ENCODE measurements around the gene WNT7A.

Gene WNT7A

DNA sequence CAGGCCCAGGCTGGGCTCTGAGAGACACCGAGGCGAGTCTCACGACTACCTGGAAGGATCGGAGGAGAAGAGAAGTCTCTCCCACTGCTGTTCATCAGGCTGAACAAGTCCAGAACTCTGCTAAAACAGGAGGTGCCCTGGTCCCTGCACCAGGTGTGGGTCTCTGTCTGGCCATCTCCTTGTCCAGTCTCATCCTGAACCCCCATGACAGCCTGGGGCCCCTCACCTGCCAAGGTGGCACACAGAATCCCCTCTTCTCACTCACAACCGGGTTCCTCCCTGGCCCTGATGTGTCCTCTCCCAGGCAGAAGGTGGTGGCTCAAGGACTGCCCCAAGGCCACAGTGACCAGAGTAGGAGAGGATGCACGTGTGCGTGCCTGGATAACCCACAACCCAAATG lies 34.1 kb downstream of the WNT7A start:
- no peak for DNase-seq

DNA sequence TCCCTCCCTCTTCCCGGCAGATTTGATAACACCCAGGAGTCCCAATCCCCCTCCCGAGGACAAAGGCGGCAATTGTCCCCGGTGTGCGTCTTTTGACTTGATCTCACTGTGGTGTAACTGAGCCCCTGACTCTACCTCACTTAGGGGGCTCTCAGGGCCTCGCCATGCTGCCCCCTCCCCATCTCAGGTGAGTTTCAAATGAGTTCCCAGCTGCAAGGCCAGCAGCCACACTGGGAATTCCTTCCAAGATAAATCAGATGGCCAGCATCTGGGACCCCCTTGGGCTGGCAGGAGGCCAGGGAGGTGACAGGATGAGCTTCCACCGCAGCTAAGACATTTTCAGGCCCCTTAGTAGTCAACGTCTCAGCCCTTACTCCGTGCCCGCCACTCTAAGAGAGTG lies 35.0 kb downstream of the WNT7A start:
- DNase-seq = no peak

DNA sequence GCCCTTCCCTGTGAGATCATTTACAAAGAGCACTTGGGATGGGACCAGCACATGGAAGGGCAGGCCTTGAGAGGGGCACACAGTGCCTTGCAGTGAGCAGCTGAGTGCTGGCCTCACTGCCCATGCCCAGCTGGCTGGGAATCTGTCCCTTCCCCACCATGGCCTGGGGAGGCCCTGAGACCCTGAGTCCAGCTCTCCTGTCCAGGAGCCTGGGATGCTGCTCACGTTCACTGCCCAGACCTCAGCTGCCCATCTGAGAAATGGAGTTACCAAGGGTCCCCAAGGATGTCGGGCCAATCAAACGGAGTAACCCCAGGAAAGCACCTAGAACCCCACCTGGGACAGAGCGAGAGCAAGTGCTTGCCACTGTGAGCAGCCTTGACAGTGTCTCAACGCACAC lies 35.6 kb downstream of the WNT7A start:
- DNase-seq = no peak

DNA sequence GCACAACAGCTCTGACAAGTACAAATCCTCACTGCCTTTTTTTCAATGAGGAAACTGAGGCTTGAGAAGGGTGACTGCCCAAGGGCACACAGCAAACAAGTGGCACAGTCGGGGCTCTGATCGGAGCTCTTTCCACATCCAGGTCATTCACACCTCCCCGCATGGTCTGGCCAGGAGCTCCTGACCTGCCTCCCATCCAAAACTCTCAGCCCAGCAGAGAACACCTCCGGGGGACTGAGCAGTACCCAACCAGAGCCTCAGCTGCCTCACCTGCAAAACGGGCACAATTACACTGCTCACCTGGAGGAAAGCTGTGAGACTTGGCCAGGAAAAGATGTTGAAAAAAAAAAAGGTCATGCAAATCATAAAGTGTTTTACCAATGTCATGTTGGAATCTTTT lies 36.5 kb downstream of the WNT7A start:
- DNase-seq = no peak

DNA sequence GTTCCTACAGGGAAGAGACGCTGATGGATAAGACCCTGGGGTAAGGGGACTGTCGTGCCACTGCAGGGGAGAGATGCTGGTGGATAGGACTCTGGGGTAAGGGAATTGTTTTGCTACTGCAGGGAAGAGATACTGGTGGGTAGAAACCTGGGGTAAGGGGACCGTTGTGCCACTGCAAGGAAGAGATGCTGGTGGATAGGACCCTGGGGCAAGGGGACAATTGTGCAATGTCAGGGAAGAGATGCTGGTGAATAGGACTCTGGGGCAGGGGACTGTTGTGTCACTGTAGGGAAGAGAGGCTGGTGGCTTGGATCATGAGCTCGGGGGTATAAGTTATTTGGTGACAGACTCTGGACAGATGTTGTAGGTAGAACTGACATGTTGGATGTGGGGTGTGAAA lies 37.6 kb downstream of the WNT7A start:
- no peak for DNase-seq

DNA sequence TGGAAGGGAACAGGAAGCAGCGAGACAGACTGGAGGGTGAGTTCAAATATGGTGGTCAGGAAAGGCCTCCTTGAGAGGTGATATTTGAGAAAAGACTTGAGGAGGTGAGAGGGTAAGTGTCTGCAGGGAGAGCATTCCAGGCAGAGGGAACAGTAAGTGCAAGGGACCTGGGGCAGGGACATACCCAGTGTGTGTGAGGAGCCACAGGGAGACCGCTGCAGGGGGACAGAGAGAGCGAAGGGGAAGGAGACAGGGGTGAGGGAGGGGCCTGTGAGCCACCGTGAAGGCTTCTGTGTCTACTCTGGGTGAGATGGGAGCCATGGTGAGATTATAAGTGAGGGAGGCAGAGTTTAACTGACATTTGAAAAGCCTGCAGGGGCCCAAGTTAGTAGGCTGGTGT lies 38.0 kb downstream of the WNT7A start:
- DNase-seq = no peak

DNA sequence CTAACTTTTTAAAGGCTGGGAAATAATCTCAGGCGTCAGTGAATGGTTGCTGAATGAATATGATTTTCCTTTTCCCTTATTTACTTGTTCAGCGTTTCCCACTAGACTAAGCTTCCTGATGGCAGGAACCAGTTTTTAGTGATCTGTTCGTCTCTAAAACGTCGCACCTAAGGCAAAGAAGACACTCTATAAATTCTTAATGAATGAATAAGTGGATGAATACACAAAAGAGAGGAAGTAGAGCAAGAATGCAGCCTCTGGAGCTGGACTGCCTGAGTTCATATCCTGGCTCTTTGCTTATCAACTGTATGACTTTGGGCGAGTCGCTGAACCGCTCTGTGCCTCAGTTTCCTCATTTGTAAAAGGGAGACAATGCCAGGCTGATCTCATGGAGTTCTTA lies 38.7 kb downstream of the WNT7A start:
- no peak for DNase-seq

DNA sequence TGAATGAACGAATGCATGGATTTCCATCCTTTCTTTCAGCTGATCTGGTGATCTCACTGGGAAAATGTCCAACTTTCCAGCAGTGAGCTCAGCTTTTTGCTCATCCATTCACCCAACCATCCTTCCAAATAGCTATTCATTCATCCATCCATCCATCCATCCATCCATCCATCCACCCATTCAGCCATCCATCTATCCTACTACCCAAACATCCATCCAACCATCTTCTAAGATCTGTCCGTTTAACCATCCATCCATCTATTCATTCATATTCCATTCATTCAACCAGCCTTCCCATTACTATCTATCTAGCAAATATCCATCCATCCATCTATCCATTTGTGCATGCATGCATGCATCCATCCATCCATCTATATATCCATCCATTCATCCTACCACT lies 39.4 kb downstream of the WNT7A start:
- DNase-seq = no peak

DNA sequence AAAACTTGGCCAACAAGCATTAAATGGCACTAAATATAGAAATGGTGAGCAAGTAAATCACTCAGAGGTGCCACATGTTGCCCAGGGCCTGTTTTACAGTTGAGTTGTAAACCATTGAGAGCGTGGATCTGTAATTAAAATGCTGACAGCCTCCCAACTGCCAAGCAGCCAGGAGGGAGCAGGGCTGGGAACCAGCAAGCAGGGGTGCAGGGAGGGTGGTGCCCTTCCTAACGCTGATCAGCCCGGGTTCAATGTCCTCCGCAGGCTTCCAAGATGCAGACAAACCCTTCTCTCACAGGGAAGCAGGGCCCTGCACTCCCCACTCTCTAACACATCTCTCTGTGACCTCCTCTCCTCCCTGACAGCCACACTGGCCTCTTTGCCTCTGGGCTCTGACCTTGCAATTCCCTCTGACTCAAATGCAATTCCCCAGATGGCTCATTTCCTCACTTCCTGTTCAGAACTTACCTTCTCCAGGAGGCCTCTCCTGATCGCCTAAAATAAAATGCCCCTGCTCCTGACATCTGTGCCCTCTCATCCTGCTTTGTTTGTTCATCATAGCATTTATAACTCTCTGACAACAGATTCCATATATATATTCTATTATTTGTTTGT lies 40.0 kb downstream of the WNT7A start:
- no peak for DNase-seq

DNA sequence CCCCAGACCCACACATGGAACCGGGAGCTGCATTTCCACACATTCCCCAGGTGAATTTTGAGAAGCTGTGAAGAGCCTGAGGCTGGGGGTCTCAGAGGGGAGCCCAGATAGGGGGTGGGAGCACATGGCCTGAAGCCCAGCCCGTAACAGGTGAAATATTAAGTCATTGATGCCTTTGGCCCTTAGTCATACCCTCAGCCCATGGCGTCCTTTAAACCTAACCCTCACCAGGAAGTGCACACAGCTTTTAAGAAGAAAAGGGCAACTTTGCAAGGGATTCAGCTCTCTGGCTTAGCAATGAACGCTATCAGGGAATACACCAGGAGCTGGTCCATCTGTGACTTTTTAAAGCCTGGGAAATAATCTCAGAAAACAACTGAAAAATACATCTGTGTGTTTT lies 40.6 kb downstream of the WNT7A start:
- no peak for DNase-seq

DNA sequence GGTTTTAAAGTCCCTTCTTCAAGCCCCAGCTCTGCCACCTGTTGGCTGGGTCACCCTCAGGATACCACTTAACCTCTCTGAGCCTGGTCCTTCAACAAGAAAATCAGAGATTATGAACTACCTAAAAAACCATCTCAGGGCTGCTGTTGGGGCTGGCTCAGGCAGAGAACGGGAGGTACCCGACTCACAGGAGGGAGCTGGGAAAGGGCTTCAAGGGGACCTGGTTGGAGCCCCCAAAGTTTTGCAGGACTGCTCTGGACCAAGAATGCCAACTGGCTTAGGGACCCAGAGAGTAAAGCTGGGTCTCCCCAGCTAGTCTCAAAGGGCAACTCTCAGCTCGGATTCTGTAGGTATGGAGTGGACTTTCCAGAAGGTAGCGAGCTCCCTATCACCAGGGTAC lies 41.5 kb downstream of the WNT7A start:
- no peak for DNase-seq

DNA sequence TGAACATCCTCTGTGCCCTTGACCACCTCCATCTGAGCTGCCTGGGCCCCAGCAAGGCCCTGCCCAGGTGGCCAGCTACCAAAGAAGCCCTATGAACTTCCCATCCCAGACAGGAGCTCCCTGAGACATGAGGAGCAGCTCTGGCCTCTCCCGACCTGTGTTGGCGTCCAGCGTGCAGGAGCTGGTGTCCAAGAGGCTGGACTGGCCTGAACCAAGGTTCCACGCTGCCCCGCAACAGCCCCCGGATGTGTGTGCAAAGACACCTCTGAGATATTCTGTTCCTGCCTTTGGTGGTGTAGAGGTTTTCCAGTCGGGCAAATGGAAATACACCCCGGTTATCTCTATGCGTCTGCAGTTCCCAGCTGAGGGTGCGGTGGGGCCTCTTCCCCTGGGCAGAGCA lies 42.1 kb downstream of the WNT7A start:
- DNase-seq = no peak

DNA sequence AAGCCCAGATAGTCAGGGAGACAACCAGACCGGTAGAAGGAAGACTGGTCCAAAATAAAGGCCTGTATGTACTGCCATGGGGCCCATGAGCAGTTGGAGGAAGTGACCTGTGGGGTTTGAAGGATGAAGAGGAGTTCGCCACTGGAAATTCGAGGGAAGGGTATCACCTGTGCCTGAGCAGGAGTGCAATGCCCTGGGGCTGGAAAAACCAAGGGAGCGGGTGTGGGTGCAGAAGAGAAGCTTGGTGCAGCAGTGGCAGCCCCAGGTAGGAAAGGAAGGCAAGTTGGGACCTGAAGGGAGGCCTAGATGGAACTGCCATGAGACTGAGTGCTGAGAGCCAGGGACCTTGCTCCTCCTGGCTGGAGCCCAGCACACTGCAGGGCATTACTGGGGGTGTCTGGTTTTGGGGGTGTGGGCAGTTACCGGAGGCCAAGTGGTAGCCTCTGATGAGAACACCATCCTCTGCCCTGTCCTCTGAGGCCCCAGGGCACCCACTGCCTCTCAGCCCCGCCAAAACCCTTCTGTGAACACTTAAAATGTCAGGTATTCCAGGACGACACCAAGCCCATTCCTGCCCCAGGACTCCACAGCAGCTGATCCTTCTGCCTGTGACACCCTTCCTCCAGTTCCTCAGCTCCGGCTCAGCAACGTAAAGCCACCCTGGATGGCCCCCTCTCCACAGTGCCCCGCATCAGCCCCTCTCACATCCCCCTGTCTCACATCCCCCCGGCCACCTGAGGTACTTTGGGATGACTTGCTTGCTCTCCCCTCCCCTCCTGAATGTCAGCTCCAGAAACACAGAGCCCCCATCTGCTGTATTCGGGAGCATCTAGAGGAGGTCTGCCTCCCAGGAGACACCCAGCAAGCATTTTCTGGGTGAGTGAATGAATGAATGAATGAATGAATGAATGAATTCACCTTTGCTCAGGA lies 42.9 kb downstream of the WNT7A start:
- DNase-seq = no peak

DNA sequence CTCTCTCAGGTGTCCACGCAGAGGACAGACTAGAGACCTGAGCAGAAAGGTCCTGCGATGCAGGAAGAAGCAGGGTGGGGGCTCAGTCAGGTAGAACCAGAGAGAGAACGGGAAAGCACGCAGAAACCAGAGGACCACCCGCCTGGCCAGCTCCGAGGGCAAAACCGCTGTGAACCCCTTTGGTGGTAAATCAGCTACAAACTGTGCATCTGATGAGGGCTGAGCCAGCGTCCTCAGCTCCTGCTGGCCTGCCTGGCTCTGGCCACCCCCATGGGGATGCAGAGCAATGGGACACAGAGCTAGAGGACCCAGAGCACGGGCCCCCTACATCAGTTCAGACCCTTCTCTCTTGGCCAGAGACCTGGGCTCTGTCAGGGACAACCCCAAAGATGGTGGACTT lies 44.6 kb downstream of the WNT7A start:
- DNase-seq = no peak

DNA sequence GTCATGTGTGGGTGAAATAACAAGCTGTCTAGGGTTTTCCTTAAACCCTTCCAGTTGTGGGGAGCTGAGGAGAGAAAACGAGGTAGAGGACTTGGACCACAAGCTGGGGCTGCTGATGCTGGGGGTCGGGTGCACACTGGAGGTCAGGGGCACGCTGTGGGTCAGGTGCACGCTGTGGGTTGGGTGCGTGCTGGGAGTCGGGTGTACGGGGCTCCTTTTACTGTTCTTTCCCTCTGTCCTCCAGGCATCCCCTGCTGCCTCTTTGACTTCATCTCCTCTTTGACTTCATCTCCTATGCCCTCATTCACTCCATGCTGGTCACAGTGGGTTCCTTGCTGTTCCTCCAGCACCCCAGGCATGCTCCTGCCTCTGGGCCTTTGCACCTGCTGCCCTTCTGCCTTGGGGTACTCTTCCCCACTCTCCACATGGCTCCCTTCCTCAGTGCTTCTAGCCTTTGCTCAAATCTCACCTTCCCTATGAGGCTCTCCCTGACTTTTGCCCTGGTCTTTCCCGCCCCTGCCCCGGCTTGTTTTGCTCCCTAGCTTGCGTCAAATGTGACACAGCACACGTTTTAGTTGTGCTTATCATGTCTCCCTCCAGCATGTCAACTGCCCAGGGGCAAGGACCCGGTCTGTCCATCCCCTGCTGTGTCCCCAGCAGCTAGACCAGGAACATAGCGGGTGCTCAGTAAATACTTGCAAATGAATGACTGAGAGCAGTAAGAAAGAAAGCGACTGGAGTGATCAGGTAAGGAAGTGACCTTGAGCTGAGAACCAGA lies 45.4 kb downstream of the WNT7A start:
- DNase-seq = no peak

DNA sequence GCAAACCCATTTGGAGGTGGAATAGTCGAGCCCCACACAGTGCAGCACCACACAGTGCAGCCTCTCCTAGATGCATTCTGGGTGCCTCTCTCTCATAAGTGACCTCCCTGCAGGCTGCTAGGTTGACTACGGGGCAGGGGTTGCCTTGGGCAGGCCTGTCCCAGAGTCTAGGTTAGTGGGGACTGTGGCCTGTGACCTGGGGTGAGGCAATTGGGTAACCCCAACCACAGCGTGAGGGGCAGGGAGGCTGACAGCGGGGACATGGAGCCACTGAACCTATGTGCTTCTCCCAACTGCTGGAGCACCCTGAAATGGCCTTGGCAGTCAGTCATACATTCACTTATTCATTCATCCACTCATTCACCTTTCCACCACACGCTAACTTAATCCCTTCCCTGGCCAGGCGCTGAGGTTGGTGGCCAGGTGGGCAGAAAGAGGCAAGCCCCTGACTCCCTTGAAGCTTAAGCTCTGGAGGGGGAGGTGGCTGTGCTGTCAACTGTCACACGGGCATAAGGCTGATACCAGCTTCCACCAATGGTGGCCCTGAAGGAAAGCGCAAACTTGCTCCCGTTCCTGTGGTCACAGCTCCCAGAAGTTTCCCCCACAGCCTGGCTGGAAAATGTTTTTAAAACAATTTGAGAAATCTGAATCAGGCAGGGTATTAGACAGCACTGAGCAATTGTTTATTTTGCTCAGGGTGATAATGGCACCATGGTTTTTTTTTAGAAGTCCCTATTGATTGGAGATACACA lies 46.2 kb downstream of the WNT7A start:
- DNase-seq = no peak

DNA sequence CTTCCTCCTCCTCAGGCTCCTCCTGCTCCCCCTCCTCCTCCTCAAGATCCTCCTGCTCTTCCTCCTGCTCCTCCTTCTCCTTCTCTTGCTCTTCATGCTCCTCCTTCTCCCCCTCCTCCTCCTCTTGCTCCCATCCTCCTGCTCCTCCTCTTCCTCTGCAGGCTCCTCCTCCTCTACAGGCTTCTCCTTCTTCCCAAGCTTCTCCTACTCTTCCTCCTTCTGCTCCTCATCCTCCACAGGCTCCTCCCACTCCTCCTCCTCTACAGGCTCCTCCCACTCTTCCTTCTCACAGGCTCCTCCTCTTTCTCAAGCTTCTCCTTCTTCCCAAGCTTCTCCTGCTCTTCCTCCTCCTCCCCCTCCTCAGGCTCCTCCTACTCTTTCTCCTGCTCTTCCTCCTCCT lies 47.7 kb downstream of the WNT7A start:
- no peak for DNase-seq

DNA sequence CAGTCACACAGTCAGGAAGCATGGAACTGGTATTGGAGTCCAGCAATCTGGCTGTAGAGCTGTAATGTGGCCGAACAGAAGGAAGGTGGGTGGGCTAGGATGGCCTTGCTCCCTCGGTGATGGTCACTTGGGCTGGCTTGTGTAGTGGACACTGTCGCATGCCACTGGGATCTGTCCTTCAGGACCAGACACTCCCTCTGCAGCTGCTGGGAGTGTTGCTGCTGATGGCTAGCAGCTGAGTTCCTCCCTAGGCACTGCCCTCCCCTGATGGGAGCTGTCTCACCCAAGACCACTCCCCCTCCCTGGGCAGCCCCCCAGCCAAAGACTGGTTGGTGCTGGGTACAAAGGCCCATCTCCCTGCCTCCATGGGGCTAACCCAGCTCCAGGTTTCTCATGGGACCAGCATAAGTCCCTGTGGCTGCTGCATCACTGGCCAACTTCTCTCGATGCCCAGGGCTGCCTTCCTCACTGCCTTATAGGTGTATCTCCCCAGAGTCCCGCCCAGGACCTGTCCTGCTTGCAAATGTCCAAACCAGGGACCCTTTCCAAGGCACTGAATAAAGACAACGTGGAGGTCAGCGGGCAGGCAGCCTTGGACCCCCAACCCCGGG lies 48.4 kb downstream of the WNT7A start:
- DNase-seq = no peak

DNA sequence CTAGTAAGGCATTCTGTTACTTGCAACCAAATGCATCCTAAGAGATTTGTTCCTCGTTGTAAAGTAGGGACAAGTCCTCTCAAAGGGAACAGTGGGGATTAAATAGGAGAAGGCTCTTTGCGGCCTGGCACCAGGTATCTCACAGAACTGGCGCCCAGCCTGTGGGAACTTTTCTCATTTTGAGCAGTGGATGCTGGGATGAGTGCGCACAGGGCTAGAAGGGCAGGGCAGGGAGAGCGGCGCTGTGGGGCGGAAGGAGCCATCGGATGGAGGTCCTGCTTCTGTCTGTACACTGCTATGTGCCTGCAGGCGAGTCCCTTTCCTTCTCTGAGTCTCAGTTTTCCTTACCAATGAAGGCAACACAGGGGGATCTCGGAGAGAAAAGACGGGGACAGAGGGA lies 50.6 kb downstream of the WNT7A start:
- DNase-seq = no peak

DNA sequence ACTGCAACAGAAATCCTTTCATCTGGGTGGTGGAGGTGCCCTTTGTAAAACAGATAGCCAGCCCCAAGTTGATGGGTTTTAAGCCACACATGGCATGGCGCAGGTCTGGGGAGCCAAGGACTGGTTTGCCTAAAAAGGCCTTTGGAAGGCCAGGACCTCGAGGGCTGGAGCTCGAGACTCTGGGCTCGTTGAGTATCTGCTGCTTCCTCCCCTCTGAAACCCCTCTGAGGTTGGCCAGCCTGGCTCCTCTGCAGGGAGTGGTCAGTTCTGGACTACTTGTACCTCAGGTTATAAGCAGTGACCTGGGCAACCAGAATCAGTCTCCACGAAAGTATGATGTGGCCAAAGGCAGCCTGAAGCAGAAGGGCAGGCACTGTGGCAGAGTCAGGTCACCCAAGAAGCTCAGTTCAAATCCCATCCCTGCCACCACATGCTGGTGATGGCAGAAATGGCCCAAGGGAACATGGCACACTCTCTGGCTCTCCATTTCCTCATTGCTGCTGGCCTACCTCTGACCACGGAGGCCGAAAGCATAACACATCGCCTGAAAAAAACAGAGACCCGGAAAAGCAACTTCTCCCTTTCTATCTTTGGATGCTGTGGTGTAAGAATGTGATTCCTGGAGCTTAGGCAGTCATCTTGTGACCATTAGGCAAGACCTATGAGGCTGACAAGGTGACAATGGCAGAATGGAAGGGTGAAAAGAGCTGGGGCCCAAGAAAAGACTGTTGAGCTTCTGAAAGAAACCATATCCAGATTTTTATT lies 51.2 kb downstream of the WNT7A start:
- no peak for DNase-seq

DNA sequence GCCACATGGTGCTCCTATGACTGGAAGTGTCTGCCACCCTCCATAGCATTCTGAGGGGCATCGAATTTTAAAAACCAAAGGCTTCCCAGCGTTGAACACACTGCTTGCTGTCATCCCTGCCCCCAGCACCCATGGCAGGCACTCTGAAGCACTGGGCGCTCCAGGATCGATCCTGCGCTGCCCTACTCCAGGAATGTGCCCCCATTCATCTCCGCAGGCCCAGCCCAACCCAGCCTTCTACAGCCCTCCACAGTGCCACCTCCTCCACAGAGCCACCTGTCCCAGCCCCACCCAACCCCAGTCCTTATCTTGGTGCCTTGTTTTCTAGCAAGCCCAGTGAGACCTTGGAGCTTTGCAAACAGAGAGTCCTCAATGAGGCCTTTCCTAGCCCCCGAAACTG lies 52.2 kb downstream of the WNT7A start:
- DNase-seq = no peak

DNA sequence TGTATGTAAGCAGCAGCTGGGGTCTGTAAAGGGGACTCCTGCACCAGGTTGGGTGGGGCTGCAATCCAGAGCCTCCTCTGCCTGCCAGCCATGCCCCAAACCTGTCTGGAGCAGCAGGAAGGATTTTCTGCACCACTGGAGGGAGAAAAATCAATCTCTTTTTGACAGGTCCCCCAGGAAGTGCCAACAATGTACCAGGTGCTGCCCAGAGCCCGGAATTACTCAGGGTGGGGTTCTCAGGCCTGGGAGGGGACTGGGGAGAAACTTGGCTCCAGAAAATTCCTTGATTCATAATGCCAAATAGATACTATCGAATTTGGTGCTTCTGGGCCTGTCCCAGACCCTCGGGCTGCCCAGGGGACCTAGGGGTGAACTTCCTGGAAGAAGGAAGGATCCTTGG lies 52.6 kb downstream of the WNT7A start:
- DNase-seq = no peak
